ENCODE results near the gene DOCK3.

The DOCK3 gene

GRCh38 chr3:51397392-51397791 lies 722.7 kb downstream of the DOCK3 start:
- no peak for DNase-seq

- DNase-seq, result no peak
Measured at GRCh38 chr3:51398595-51399310, 724.0 kb downstream of the DOCK3 start.

- DNase-seq, result no peak
Measured at GRCh38 chr3:51400166-51400565, 725.4 kb downstream of the DOCK3 start.

DNA sequence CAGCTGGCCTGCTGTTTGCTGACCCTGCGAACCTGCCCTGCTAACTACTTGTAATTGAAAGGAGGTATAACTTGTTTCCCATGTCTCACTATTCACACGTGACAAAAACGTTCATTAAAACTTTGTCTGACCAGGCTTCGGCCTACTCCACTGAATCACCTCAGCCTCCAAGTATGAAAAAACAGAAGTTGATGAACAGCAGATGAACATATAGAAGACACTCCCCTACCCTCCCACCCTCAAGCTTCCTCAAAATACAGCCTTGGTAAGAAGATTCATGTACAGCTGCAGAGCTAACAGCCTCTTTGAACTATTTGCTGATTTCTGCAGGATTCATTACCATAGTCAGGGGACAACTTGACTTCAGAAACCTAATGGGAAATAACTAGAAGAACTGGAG lies 727.0 kb downstream of the DOCK3 start:
- no peak for DNase-seq

DNA sequence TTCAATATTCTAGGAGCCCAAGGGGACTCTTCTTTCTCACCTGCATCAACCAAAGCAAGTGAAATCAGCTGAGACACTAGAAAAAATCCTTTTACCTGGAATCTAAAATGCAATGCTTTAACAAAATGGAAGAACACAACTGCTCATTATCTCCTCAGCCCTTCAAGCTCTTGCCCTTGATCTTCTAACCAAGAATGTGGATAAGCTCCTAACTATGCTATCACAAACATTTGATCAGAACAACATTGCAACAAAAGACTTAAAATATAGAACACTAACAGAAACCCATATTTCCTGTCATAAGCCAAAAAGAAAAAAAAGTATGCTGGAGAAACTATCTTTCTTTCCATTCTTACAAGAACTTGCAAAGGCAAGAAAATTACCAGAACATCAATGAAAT lies 728.9 kb downstream of the DOCK3 start:
- DNase-seq, result no peak

DNA sequence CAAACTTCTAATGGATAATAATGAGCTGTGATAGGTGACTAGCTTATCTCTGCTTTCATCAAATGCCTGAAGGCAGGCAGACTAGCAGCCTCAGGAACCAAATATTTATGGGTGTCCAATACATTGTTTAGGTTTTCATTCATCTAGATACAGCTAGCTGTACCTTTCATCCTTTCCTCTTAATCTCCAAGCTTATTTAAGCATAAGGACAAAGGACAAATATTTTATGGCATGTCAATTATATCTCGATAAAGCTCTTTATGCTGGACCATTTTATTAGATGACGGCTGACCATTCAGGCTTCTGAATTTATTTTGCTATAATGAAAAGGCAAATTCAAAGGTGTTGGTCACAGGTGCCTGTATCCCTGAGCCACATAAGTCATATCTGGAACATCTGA lies 733.3 kb downstream of the DOCK3 start:
- DNase-seq, result no peak

GRCh38 chr3:51408813-51409212 lies 734.1 kb downstream of the DOCK3 start:
- no peak for DNase-seq

- DNase-seq, result no peak
Measured at GRCh38 chr3:51422211-51422610, 747.5 kb downstream of the DOCK3 start.

DNA sequence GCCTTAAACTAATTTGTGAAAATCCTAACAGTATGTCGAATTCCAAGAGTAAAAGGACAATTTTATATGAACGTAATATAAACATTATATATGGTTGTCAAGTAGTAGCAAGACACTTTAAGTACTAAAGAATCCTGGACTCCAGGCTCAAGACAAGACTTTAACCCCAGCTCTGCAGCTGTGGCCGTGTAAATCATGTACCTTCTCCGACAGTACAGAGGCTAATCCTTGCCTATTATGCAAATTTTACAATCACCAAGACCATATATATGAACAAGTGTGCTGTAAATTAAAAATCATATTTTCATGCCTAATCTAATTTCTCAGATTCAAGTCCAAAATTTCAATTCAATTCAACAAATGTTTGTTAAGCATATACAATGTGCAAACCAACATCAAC lies 752.2 kb downstream of the DOCK3 start:
- no peak for DNase-seq

DNA sequence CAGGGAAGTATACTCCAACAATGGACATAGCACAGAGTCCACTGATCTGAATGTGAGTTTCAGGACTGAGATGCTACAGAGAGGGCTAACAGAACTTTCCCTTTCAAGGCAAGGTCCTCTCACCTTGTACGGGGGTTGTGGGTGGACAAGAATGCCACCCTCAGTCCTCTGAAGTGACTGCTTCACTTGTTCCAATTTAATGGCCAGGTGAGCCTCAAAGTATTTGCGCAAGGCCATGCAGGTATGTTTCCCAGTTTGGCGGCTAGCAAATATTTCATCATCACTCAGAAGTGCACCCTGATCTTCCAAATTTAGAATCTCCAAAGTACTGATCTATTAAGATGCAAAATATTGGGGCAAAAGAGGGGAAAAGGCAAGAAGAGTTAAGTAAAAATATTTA lies 754.4 kb downstream of the DOCK3 start:
- no peak for DNase-seq

Measured in amygdala (tissue), 56 donors.